ENCODE measurements around the gene CCNF.
"Not testable (repeated sequence)": the region's sequence is repeated elsewhere in the genome, so short reads cannot be mapped to it uniquely, and the experiment has no call there.

Gene CCNF

GRCh38 chr16:2469399-2470233 is 40.4 kb downstream of the CCNF start:
- in situ Hi-C loops (cut with HindIII; ENCODE audit: low sequenced_read_pairs) = no loop called here

- in situ Hi-C loops (cut with HindIII; ENCODE audit: low sequenced_read_pairs) = no loop called here
These were observed 41.0 kb downstream of the CCNF start for GRCh38 chr16:2470234-2470601.

GRCh38 chr16:2470603-2471015 is 41.4 kb downstream of the CCNF start:
- in situ Hi-C loops (cut with HindIII; ENCODE audit: low sequenced_read_pairs) = no loop called here

GRCh38 chr16:2471016-2471652 is 41.9 kb downstream of the CCNF start, which contains the start of gene NTN3:
NTN3 (plus strand) TSS chr16:2471297; CDS start chr16:2471702, 405 bp downstream.
- in situ Hi-C loops (cut with HindIII; ENCODE audit: low sequenced_read_pairs) = no loop called here

DNA sequence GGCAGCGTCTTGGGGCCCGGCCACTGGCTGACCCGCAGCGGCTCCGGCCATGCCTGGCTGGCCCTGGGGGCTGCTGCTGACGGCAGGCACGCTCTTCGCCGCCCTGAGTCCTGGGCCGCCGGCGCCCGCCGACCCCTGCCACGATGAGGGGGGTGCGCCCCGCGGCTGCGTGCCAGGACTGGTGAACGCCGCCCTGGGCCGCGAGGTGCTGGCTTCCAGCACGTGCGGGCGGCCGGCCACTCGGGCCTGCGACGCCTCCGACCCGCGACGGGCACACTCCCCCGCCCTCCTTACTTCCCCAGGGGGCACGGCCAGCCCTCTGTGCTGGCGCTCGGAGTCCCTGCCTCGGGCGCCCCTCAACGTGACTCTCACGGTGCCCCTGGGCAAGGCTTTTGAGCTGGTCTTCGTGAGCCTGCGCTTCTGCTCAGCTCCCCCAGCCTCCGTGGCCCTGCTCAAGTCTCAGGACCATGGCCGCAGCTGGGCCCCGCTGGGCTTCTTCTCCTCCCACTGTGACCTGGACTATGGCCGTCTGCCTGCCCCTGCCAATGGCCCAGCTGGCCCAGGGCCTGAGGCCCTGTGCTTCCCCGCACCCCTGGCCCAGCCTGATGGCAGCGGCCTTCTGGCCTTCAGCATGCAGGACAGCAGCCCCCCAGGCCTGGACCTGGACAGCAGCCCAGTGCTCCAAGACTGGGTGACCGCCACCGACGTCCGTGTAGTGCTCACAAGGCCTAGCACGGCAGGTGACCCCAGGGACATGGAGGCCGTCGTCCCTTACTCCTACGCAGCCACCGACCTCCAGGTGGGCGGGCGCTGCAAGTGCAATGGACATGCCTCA is 42.6 kb downstream of the CCNF start:
- in situ Hi-C loops (cut with HindIII; ENCODE audit: low sequenced_read_pairs) = no loop called here

DNA sequence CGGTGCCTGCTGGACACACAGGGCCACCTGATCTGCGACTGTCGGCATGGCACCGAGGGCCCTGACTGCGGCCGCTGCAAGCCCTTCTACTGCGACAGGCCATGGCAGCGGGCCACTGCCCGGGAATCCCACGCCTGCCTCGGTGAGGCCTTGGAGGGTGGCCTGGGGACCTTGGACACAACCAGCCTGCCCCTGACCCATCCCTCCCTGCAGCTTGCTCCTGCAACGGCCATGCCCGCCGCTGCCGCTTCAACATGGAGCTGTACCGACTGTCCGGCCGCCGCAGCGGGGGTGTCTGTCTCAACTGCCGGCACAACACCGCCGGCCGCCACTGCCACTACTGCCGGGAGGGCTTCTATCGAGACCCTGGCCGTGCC is 43.2 kb downstream of the CCNF start:
- in situ Hi-C loops (cut with HindIII; ENCODE audit: low sequenced_read_pairs) = no loop called here

- in situ Hi-C loops (cut with HindIII; ENCODE audit: low sequenced_read_pairs) = no loop called here
These were observed 43.7 kb downstream of the CCNF start for GRCh38 chr16:2472885-2473445.

- in situ Hi-C loops (cut with HindIII; ENCODE audit: low sequenced_read_pairs) = no loop called here
These were observed 44.2 kb downstream of the CCNF start for GRCh38 chr16:2473446-2473926.

DNA sequence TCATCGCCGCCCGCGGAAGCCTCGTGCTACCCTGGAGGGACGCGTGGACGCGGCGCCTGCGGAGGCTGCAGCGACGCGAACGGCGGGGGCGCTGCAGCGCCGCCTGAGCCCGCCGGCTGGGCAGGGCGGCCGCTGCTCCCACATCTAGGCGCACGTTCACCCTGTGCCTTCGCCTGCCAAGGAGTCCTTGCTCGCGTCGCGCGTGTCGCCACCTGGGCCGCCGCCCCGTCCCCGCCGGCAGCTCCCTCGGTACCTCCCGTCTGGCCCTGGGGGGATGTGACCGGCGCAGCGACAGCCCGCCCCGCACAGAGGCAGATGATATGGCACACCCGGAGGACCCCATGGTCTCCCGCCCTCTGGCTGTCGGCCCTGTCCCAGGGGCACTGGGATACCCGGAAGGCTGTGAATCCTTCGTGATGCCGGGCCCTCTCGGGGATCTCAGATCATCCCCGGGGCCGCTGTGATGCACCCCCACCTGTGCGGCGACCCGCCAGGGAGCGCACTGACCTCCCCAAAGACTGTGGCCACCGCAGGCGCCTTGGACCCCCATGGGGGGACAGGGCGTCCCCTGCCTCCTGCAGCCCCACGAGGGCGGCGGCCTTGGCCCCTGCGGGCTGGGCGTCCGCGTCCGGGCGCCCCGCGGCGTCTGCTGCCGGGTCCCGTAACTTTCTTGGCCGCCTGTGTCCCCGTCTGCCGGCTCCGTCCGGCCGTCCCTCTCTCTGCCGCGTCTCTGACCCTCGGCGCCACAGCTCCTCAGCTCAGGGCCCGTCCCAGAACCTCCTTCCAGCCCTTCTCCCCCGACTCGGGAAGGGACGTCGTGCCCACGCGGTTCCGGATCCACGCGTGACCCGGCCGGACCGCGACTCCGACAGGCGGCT is 45.0 kb downstream of the CCNF start:
- in situ Hi-C loops (cut with HindIII; ENCODE audit: low sequenced_read_pairs) = no loop called here

GRCh38 chr16:2474877-2475412 is 45.7 kb downstream of the CCNF start, which contains the start of gene TBC1D24:
TBC1D24 (plus strand) TSS chr16:2475127; CDS start chr16:2496149, 21,022 bp downstream.
- in situ Hi-C loops (cut with HindIII; ENCODE audit: low sequenced_read_pairs) = no loop called here

GRCh38 chr16:2475413-2476344 is 46.4 kb downstream of the CCNF start:
- in situ Hi-C loops (cut with HindIII; ENCODE audit: low sequenced_read_pairs) = no loop called here

GRCh38 chr16:2476345-2476720 is 47.1 kb downstream of the CCNF start:
- in situ Hi-C loops (cut with HindIII; ENCODE audit: low sequenced_read_pairs) = no loop called here

DNA sequence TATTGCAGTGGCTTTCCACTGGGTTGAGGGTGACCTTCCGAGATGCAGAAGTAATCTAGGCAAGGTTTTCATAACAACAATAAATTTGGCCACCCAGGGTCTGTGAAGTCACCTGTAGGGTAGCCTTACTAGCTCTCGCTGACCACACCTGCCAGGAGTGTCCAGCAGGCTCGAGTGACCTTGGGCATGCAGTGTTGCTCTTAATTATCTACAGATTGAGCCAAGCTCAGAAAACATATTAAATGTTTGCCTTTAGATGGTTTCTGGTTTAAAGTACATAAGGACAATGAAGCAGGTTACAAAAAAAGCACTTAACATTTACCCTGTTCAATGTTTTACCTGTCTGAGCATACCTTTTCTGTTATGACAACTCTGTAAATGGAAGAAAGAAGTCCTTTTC is 47.5 kb downstream of the CCNF start:
- in situ Hi-C loops (cut with HindIII; ENCODE audit: low sequenced_read_pairs) = no loop called here

DNA sequence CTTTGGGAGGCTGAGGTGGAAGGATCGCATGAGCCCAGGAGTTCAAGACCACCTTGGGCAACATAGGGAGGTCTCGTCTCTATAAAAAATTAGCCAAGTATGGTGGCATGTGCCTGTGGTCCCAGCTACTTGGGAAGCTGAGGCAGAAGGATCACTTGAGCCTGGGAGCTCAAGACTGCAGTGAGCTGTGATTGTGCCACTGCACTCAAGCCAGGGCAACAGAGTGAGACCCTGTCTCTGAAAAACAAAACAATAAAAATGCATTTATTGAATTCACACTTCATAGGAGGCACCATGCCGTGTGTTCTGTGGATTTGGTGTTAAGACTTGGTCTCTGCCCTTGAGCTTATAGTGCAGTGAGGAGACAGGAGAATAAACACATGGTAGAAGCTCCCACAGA is 48.1 kb downstream of the CCNF start:
- in situ Hi-C loops (cut with HindIII; ENCODE audit: low sequenced_read_pairs) = no loop called here

- in situ Hi-C loops (cut with HindIII; ENCODE audit: low sequenced_read_pairs) = no loop called here
These were observed 49.0 kb downstream of the CCNF start for GRCh38 chr16:2478279-2478678.

DNA sequence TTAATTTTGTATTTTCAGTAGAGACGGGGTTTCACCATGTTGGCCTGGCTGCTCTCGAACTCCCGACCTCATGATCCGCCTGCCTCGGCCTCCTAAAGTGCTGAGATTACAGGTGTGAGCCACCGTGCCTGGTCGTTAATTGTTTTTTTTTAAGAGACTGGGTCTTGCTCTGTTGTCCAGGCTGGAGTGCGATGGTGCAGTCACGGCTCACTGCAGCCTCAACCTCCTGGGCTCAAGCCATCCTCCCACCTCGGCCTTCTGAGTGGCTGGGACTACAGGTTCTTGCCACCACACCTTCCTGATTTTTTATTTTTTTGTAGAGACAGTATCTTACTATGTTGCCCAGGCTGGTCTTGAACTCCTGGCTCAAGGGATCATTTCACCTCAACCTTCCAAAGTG is 50.7 kb downstream of the CCNF start:
- in situ Hi-C loops (cut with HindIII; ENCODE audit: low sequenced_read_pairs) = not testable (repeated sequence)

DNA sequence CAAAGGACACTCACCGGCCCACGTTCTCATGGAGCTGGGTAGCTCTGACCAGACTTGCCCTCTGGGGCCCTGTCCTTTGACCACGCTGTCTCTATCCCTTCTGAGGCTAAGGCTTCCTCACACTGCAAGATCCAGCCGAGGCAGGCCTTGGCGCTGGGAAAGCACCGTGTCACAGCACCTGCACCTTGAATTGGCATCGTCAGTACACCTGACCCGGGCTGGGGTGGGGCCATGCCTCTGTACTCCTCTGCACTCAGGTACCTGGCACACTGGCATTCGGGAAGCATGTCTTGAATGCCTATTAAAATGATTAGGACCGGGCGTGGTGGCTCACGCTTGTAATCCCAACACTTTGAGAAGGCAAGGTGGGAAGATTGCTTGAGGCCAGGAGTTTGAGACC is 51.7 kb downstream of the CCNF start:
- in situ Hi-C loops (cut with HindIII; ENCODE audit: low sequenced_read_pairs) = no loop called here

DNA sequence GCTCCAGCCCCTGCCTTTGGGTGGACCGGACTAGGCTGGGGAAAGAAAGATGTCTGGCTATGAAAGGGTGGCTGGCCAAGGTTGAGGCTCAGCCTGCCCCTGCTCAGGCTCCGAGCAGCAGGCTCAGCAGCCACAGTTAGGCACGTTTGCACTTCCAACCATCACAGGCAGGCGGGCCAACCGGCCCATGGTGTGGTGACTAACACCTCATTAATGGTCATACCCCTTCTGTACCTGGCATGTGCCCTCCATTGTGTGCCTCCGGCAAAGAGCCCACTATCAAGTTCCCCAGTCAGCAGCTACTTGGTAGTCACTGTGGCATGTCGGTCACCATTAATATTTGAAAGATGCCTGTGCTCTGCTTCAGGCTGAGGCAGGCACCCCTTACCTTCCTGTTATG is 52.4 kb downstream of the CCNF start:
- in situ Hi-C loops (cut with HindIII; ENCODE audit: low sequenced_read_pairs) = no loop called here

DNA sequence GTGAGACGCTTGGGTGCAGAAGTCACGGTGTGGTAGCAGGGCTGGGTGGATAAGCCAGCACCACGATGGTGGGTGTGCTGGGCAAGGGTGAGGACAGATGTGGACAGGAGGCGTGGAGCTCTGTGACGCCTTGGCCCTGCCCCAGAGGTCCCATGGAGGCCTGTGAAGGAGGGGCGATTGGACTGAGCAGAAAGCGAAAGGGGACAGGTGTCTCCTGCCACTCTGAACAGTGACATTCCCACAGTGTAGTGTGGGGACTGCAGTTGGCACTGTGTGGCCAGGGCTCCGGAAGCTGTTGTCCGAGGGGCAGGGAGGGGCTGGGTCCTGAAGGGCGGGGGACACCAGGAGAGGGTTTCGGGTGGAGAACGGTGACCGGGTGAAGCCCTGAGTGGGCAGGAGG is 53.0 kb downstream of the CCNF start:
- in situ Hi-C loops (cut with HindIII; ENCODE audit: low sequenced_read_pairs) = no loop called here
